ENCODE data around the gene CT47C1. TPM values are rescaled to one million over a fixed set of nuclear protein-coding genes. Genes with fewer than 3 reads are reported as not detected.

Gene CT47C1
- total RNA-seq, 1 experiment from 2014 or later = not detected

DNA sequence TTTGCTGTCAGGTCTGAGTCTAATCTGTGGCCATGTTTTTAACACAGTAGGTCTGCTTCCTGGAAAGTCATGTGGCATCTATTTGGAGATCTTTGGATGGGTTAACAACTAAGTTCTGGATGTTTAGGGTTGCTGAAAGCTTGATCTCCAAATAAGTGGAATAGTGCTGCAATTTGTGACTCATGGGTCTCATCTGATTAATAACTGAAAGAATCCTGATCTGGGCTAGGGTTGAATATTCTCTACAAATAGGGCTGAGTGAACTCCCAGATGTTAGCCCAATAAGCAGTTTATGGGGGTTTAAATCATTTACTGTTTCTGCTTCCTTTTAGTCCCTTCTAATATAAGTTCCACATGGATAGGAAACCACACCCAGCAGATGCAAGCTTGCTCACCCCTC is 23.1 kb downstream of the CT47C1 start:
- ChIA-PET POLR2A (interaction anchor here (1.3 kb wide), 1 partner anchor 13 kb away, joined by 3 read pairs; no protein-coding TSS in a partner anchor), CTCF (interaction anchor here (0.6 to 1.4 kb wide), 2 partner anchors 85 to 189 kb away, joined by 3 to 4 read pairs; no protein-coding TSS in a partner anchor)
- no peak for DNase-seq (ENCODE audit: unreplicated experiment)
- no peak overlapping the region for H3K27ac Mint-ChIP-seq (ENCODE audit: low read depth, unreplicated experiment)
- H3K4me3 Mint-ChIP-seq (ENCODE audit: unreplicated experiment) = no peak overlapping the region
- BruUV-seq (replicated peaks) = no TSS peak
- H3K9me3 Mint-ChIP-seq (ENCODE audit: unreplicated experiment) = no peaks in the 10 kb centered on the region
- TF ChIP-seq, protein P1, sequence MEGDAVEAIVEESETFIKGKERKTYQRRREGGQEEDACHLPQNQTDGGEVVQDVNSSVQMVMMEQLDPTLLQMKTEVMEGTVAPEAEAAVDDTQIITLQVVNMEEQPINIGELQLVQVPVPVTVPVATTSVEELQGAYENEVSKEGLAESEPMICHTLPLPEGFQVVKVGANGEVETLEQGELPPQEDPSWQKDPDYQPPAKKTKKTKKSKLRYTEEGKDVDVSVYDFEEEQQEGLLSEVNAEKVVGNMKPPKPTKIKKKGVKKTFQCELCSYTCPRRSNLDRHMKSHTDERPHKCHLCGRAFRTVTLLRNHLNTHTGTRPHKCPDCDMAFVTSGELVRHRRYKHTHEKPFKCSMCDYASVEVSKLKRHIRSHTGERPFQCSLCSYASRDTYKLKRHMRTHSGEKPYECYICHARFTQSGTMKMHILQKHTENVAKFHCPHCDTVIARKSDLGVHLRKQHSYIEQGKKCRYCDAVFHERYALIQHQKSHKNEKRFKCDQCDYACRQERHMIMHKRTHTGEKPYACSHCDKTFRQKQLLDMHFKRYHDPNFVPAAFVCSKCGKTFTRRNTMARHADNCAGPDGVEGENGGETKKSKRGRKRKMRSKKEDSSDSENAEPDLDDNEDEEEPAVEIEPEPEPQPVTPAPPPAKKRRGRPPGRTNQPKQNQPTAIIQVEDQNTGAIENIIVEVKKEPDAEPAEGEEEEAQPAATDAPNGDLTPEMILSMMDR (IDR thresholded peaks at IDR 0.05; ENCODE audit: unreplicated experiment) = no peak
- peaks cover 52% of the 10 kb centered on the region for H3K27me3 Mint-ChIP-seq (ENCODE audit: insufficient read depth, unreplicated experiment)
- intact Hi-C loops (cut with micrococcal nuclease) = no loop called here
- H3K36me3 Mint-ChIP-seq (ENCODE audit: insufficient read depth, unreplicated experiment) = peaks cover 5% of the 10 kb centered on the region
- H3K4me1 Mint-ChIP-seq (ENCODE audit: insufficient read depth, unreplicated experiment) = no peaks in the 10 kb centered on the region

DNA sequence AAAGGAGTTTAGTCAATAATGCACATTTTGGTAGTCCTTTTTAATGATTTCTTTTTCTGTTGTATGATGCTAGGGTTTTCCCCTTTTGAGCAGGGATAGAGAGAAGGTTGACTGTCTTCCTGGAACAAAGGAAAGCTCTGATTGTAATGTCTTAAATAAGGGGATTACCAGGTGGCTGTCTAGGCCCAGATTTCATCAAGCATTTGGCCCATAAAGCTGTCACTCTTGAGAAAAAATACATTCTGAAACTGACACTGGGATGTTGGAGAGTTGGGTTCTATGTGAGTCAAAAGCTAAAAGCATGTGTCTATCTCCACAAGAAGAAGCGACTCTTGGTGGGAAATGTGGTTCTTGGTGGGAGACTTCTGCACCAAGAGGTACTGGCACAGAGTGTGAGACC is 28.4 kb downstream of the CT47C1 start:
- Mint-ChIP-seq H3K36me3 (ENCODE audit: insufficient read depth, unreplicated experiment) (peaks cover 4% of the 10 kb centered on the region), H3K27me3 (ENCODE audit: insufficient read depth, unreplicated experiment) (peaks cover 74% of the 10 kb centered on the region), H3K4me3 (ENCODE audit: unreplicated experiment) (no peak overlapping the region), H3K9me3 (ENCODE audit: unreplicated experiment) (no peaks in the 10 kb centered on the region), H3K4me1 (ENCODE audit: insufficient read depth, unreplicated experiment) (no peaks in the 10 kb centered on the region), H3K27ac (ENCODE audit: low read depth, unreplicated experiment) (no peak overlapping the region)
- CTCF ChIA-PET = interaction anchor here (1.4 kb wide), 1 partner anchor 18 kb away, joined by 4 read pairs; no protein-coding TSS in a partner anchor
- DNase-seq (ENCODE audit: unreplicated experiment) = no peak
- intact Hi-C loops (cut with micrococcal nuclease) = no loop called here
- TF ChIP-seq, protein P1 (IDR thresholded peaks at IDR 0.05; ENCODE audit: unreplicated experiment) = no peak
- POLR2A ChIA-PET = no interaction called here
- no TSS peak for BruUV-seq (replicated peaks)

DNA sequence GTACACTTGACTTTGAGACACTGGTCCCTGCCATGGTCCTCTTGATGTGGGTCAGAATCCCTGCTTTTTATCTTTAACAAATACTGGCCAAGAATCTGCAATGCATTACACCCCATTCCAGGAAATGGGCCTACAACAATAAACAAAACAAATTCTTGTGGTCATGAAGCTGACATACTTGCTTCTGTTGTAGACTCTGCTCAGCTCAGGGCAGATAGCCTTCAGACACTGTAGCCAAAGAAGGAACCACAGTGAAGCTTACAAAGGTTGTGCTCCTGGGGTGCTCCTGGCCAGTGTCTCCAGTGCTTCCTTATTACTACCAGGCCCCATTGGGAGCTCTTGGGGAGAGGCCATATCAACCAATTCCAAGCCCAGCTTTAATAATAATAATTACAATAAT is 33.0 kb downstream of the CT47C1 start:
- TF ChIP-seq, protein P1 (IDR thresholded peaks at IDR 0.05; ENCODE audit: unreplicated experiment) = no peak
- CTCF ChIA-PET = interaction anchor here (0.6 to 0.8 kb wide), 3 partner anchors 12 to 19 kb away, joined by 3 read pairs; no protein-coding TSS in a partner anchor
- H3K4me1 Mint-ChIP-seq (ENCODE audit: insufficient read depth, unreplicated experiment) = no peaks in the 10 kb centered on the region
- no peak overlapping the region for H3K27ac Mint-ChIP-seq (ENCODE audit: low read depth, unreplicated experiment)
- no TSS peak for BruUV-seq (replicated peaks)
- DNase-seq (ENCODE audit: unreplicated experiment) = no peak
- H3K27me3 Mint-ChIP-seq (ENCODE audit: insufficient read depth, unreplicated experiment) = peaks cover 56% of the 10 kb centered on the region
- intact Hi-C loops (cut with micrococcal nuclease) = no loop called here
- no peak overlapping the region for H3K4me3 Mint-ChIP-seq (ENCODE audit: unreplicated experiment)
- no peaks in the 10 kb centered on the region for H3K36me3 Mint-ChIP-seq (ENCODE audit: insufficient read depth, unreplicated experiment)
- POLR2A ChIA-PET = interaction anchor here (0.5 kb wide), 1 partner anchor 133 kb away, joined by 3 read pairs; no protein-coding TSS in a partner anchor
- no peaks in the 10 kb centered on the region for H3K9me3 Mint-ChIP-seq (ENCODE audit: unreplicated experiment)

DNA sequence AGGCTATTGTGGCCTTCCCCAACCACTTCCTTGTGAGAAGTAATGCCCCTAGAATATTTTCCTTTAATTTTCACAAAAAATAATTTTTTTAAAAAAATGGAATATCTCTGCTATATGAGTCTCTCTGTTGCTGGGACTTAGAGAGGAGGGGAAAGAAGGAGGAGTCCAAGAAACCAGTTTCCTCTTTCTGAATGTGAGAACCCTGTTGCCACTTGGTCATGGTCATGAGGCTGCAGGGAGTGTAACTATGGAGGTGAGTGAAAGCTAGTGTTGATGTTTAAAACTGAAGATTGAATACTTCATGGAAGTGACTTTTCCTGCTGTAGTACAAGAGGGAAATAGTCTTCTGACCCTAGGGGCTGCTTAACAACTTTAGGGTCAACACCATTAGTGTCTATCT is 34.4 kb downstream of the CT47C1 start:
- DNase-seq (ENCODE audit: unreplicated experiment) = no peak
- H3K9me3 Mint-ChIP-seq (ENCODE audit: unreplicated experiment) = no peaks in the 10 kb centered on the region
- no peaks in the 10 kb centered on the region for H3K4me1 Mint-ChIP-seq (ENCODE audit: insufficient read depth, unreplicated experiment)
- POLR2A ChIA-PET = interaction anchor here (1.1 kb wide), 1 partner anchor 9 kb away, joined by 3 read pairs; no protein-coding TSS in a partner anchor
- intact Hi-C loops (cut with micrococcal nuclease) = no loop called here
- peaks cover 48% of the 10 kb centered on the region for H3K27me3 Mint-ChIP-seq (ENCODE audit: insufficient read depth, unreplicated experiment)
- no peaks in the 10 kb centered on the region for H3K36me3 Mint-ChIP-seq (ENCODE audit: insufficient read depth, unreplicated experiment)
- TF ChIP-seq, protein P1 (IDR thresholded peaks at IDR 0.05; ENCODE audit: unreplicated experiment) = no peak
- BruUV-seq (replicated peaks) = no TSS peak
- CTCF ChIA-PET = interaction anchor here (0.8 kb wide), 1 partner anchor 11 kb away, joined by 3 read pairs; no protein-coding TSS in a partner anchor
- H3K4me3 Mint-ChIP-seq (ENCODE audit: unreplicated experiment) = no peak overlapping the region
- no peak overlapping the region for H3K27ac Mint-ChIP-seq (ENCODE audit: low read depth, unreplicated experiment)
